G401 (cell line): Measurements from ENCODE around the gene DMRTB1. TPM values are rescaled to one million over a fixed set of nuclear protein-coding genes. Genes with fewer than 3 reads are reported as not detected.

Experiments used
- DNase-seq: peaks from one replicate; pipeline ENCODE4 v3.0.0-alpha.2; 2015; ENCODE audit warnings: low spot score
- in situ Hi-C: cut with HindIII; loops from 2 replicates; pipeline ENCODE4 v1.10.0; 2016; ENCODE audit warnings: low sequenced_read_pairs, mixed read lengths
- total RNA-seq: library from RNA; depleted of rRNA; stranded (reverse); fragments of >200 nt; shearing (Covaris generic); gene quantifications from 2 replicates; pipeline ENCODE4 v1.2.3, GENCODE V29; 2014

Gene DMRTB1
- total RNA-seq, 1 experiment from 2014 or later = not detected

- no peak for DNase-seq
- in situ Hi-C loops = no loop called here
Observed at GRCh38 chr1:53504901-53505300, 45.7 kb downstream of the DMRTB1 start.

GRCh38 chr1:53505401-53505800 lies 46.2 kb downstream of the DMRTB1 start:
- in situ Hi-C loops = no loop called here
- DNase-seq = peak; percentile 13

GRCh38 chr1:53505891-53506290 lies 46.7 kb downstream of the DMRTB1 start:
- in situ Hi-C loops = no loop called here
- no peak for DNase-seq

GRCh38 chr1:53506355-53507050 lies 47.3 kb downstream of the DMRTB1 start:
- DNase-seq = no peak
- in situ Hi-C loops = no loop called here

GRCh38 chr1:53507116-53507820 lies 48.1 kb downstream of the DMRTB1 start:
- no peak for DNase-seq
- in situ Hi-C loops = no loop called here

- DNase-seq = no peak
- in situ Hi-C loops = no loop called here
Observed at GRCh38 chr1:53508056-53508990, 49.1 kb downstream of the DMRTB1 start.

- in situ Hi-C loops = no loop called here
- no peak for DNase-seq
Observed at GRCh38 chr1:53508991-53509666, 49.9 kb downstream of the DMRTB1 start.

- no peak for DNase-seq
Observed at GRCh38 chr1:53509775-53510174, 50.6 kb downstream of the DMRTB1 start.

GRCh38 chr1:53510215-53510614 lies 51.0 kb downstream of the DMRTB1 start:
- DNase-seq = no peak
- in situ Hi-C loops = no loop called here

More at GRCh38 chr1:53509775-53510174, 50.6 kb downstream of the DMRTB1 start:
- in situ Hi-C loops = no loop called here

- DNase-seq = no peak
- in situ Hi-C loops = no loop called here
Observed at GRCh38 chr1:53511323-53511932, 52.2 kb downstream of the DMRTB1 start.

- in situ Hi-C loops = no loop called here
- no peak for DNase-seq
Observed at GRCh38 chr1:53511933-53512806, 53.0 kb downstream of the DMRTB1 start.

- DNase-seq = no peak
- in situ Hi-C loops = no loop called here
Observed at GRCh38 chr1:53512807-53513755, 53.9 kb downstream of the DMRTB1 start.

- in situ Hi-C loops = no loop called here
- DNase-seq = no peak
Observed at GRCh38 chr1:53513846-53514245, 54.6 kb downstream of the DMRTB1 start.

- in situ Hi-C loops = no loop called here
- DNase-seq = no peak
Observed at GRCh38 chr1:53514436-53514835, 55.2 kb downstream of the DMRTB1 start.

- in situ Hi-C loops = no loop called here
- DNase-seq = no peak
Observed at GRCh38 chr1:53516181-53516580, 57.0 kb downstream of the DMRTB1 start.
